Astrocyte of the spinal cord (primary cell): ENCODE data around the gene ERC2.
A peak's percentile ranks its signal among the peaks of the same experiment; 100 is the strongest.

ENCODE experiments used
- DNase-seq: peaks from one replicate; pipeline ENCODE4 v3.0.0; 2011; ENCODE audit warnings: low read depth, low spot score
- H3K4me3 ChIP-seq: 2 replicates; pipeline ENCODE4 v1.5.1; 2011; ENCODE audit warnings: low read depth, mild to moderate bottlenecking, low read length, moderate library complexity
- CTCF ChIP-seq: IDR thresholded peaks from 2 replicates; pipeline ENCODE4 v1.5.1; 2012; ENCODE audit warnings: low read depth, mild to moderate bottlenecking, low read length, inconsistent platforms
- in situ Hi-C: cut with HindIII; loops from 2 replicates; pipeline ENCODE4 v1.10.0; 2017; ENCODE audit warnings: low sequenced_read_pairs

The ERC2 gene

GRCh38 chr3:55631766-55632331, 836.4 kb downstream of the ERC2 start:
- in situ Hi-C loops: no loop called here
- DNase-seq: no peak
- H3K4me3 ChIP-seq: no peak overlapping the region
- TF ChIP-seq CTCF: no peak

- in situ Hi-C loops: no loop called here
- no peak for DNase-seq
- no peak overlapping the region for H3K4me3 ChIP-seq
- no peak for TF ChIP-seq CTCF
Measured at GRCh38 chr3:55630921-55631299, 837.4 kb downstream of the ERC2 start.

- no peak for DNase-seq
- no peak overlapping the region for H3K4me3 ChIP-seq
- in situ Hi-C loops: no loop called here
- TF ChIP-seq CTCF: no peak
Measured at GRCh38 chr3:55630280-55630920, 837.9 kb downstream of the ERC2 start.

- H3K4me3 ChIP-seq: no peak overlapping the region
- in situ Hi-C loops: no loop called here
- no peak for DNase-seq
- no peak for TF ChIP-seq CTCF
Measured at GRCh38 chr3:55629432-55629831, 838.8 kb downstream of the ERC2 start.

GRCh38 chr3:55626279-55626665, 842.0 kb downstream of the ERC2 start:
- H3K4me3 ChIP-seq: no peak overlapping the region
- TF ChIP-seq CTCF: no peak
- in situ Hi-C loops: no loop called here
- no peak for DNase-seq

GRCh38 chr3:55624238-55624637, 844.0 kb downstream of the ERC2 start:
- TF ChIP-seq CTCF: no peak
- no peak overlapping the region for H3K4me3 ChIP-seq
- DNase-seq: peak; percentile 36
- in situ Hi-C loops: no loop called here
